Measurements from ENCODE around the gene PTPRE. TPM values are rescaled to one million over a fixed set of nuclear protein-coding genes. Genes with fewer than 3 reads are reported as not detected.

Gene PTPRE
- total RNA-seq, 1 experiment from 2014 or later, result 0.70 TPM

DNA sequence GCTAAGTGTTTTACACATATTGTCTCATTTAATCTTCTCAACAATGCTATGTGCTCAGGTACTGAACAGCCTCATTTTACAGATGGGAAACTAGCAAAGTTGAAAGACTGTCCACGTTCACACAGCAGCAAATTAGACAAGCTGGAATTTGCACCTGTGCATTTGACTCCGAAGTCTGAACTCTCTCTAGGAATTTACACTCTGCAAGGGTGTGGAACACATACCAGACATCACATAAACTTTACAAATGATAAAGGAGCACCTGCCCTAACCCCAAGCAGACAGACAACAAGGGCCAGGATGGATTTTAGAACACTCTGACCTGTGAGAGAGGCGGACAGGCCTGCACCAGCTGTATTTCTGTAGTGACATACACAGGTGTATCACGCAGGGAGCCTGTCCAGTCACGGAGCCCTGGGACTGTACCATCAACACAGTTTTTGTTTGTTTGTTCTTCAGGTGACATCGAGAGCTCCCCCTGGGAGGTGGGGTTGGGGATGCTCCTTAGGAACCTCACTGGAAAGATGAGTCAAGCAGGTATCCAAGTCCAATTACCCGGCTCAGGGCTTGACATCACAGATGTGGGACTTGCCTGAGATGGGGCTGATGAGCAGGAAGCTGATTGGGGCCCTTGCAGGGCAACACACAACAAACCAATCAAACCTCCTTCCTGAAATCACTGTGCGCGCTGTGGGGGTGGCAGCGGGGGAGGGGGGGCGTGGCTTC is 188.3 kb downstream of the PTPRE start:
- Histone ChIP-seq H3T11ph (ENCODE audit: low read length) (no peak overlapping the region), H4K20me1 (ENCODE audit: control insufficient read depth, insufficient read depth, insufficient read length) (no peaks in the 10 kb centered on the region), H3K9ac (ENCODE audit: extremely low read depth, insufficient read length, low read length) (no peak overlapping the region), H4K5ac (ENCODE audit: insufficient read length, low read depth, low read length) (no peak overlapping the region), H3K79me1 (ENCODE audit: insufficient read depth, low read depth, low read length, poor library complexity, severe bottlenecking) (no peaks in the 10 kb centered on the region), H2AFZ (ENCODE audit: low read length) (no peak overlapping the region), H3K23ac (ENCODE audit: insufficient read length, low read depth, low read length) (no peak overlapping the region), H3K4me1 (ENCODE audit: insufficient read depth, low read length) (no peaks in the 10 kb centered on the region), H3K23me2 (ENCODE audit: insufficient read length, low read depth, low read length, poor library complexity, severe bottlenecking) (no peaks in the 10 kb centered on the region), H2BK15ac (ENCODE audit: low read depth, low read length) (no peak overlapping the region), H2BK20ac (ENCODE audit: low read depth, low read length, poor library complexity, severe bottlenecking) (no peak overlapping the region), H3K56ac (ENCODE audit: insufficient read length, low read depth, low read length) (no peak overlapping the region), H3K9me3 (ENCODE audit: control insufficient read depth, low read depth, low read length) (no peaks in the 10 kb centered on the region), H2BK5ac (ENCODE audit: insufficient read length, low read length) (no peak overlapping the region), H3K79me2 (ENCODE audit: insufficient read depth, low read length) (no peaks in the 10 kb centered on the region), H2AK5ac (ENCODE audit: insufficient read length, low read length) (no peak overlapping the region), H3K4me2 (ENCODE audit: insufficient read depth, insufficient read length, low read length) (no peak overlapping the region), H3K14ac (ENCODE audit: insufficient read depth, low read length) (no peak overlapping the region), H4K8ac (replicated peaks; ENCODE audit: insufficient read length, low read depth, low read length) (no peak overlapping the region), H3K4ac (ENCODE audit: low read depth, low read length) (no peak overlapping the region), H2BK120ac (ENCODE audit: low read depth, low read length, poor library complexity, severe bottlenecking) (no peak overlapping the region), H3K18ac (ENCODE audit: insufficient read length, low read depth, low read length) (no peak overlapping the region), H4K91ac (ENCODE audit: insufficient read length, low read depth, low read length) (no peak overlapping the region), H3K27me3 (ENCODE audit: insufficient read depth, low read length) (no peaks in the 10 kb centered on the region), H3K27ac (ENCODE audit: insufficient read length, low read depth, low read length) (no peak overlapping the region), H2BK12ac (ENCODE audit: insufficient read length, low read depth, low read length) (no peak overlapping the region)
- no peak for DNase-seq
- Mint-ChIP-seq H3K4me3 (no peak overlapping the region), H3K4me1 (peaks cover 9 to 15% of the 10 kb centered on the region in 2 experiments), H3K9me3 (no peaks in the 10 kb centered on the region), H3K36me3 (ENCODE audit: insufficient read depth in 1 of 3, low read depth in 3 of 3) (peaks cover 18 to 35% (median 33%) of the 10 kb centered on the region in 3 experiments), H3K27ac (no peak overlapping the region), H3K27me3 (ENCODE audit: low read depth) (no peaks in the 10 kb centered on the region; the same call in none of the 2 replicates)
- no CpG with 5 or more reads among the region's 11 CpGs for WGBS (ENCODE audit: extremely low coverage, insufficient read length, low lambda C conversion rate)
- no peak for TF ChIP-seq CTCF (conservative IDR thresholded peaks at IDR 0.05)

Measured in H9 (cell line).